Measurements from ENCODE around the gene DCUN1D5.

The DCUN1D5 gene

DNA sequence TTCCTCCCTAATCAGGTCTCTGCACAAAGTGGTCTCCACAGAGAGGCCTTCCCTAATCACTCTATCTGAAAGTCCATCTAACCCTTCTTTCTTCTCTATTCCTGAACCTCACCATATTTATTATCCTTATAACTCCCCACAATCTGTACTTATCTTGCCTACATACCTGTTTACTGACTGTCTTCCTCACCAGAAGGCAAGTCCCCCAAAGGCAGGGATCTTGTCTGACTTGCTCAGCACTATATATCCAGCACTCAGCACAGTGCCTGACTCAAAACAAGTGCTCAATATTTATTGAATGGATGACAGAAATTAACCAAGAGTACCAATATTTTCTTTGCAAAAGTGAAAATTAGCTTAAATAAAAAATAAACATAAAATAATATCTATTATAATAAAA lies 5.5 kb downstream of the DCUN1D5 start:
- DNase-seq (ENCODE audit: extremely low read depth, insufficient read length): no peak
- peaks cover 1% of the 10 kb centered on the region for H3K36me3 ChIP-seq (ENCODE audit: control insufficient read depth, insufficient read depth, low read length)
- H3K27me3 ChIP-seq (replicated peaks; ENCODE audit: control insufficient read depth, insufficient read depth, low read length): no peaks in the 10 kb centered on the region
- H3K4me3 ChIP-seq (replicated peaks; ENCODE audit: low read depth, low read length): no peak overlapping the region
- no peak for TF ChIP-seq CTCF (IDR thresholded peaks at IDR 0.05; ENCODE audit: insufficient read depth, low read length, poor library complexity, severe bottlenecking)

GRCh38 chr11:103085758-103086365 lies 6.1 kb downstream of the DCUN1D5 start:
- no peak for DNase-seq (ENCODE audit: extremely low read depth, insufficient read length)
- Histone ChIP-seq H3K36me3 (ENCODE audit: control insufficient read depth, insufficient read depth, low read length) (peaks cover 1% of the 10 kb centered on the region), H3K27me3 (replicated peaks; ENCODE audit: control insufficient read depth, insufficient read depth, low read length) (no peaks in the 10 kb centered on the region), H3K4me3 (replicated peaks; ENCODE audit: low read depth, low read length) (no peak overlapping the region)
- TF ChIP-seq CTCF (IDR thresholded peaks at IDR 0.05; ENCODE audit: insufficient read depth, low read length, poor library complexity, severe bottlenecking): no peak

DNA sequence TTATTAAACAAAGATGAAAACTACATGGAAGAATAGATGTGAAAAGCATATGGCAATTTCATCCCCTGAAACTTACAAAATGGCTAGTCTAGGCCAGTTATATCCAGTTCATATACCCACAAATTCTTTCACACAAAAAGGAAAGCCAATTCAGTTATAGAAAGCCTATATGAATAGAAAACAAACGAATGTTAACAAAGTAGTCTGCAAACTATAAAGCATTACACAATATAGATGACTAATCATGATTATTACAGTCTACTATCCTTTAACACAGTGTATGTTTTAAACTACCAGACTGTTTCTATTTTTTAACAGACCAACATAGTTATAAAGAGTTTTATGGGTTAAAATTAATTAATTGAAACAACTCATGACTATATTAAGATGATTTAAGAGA lies 12.1 kb downstream of the DCUN1D5 start:
- H3K36me3 ChIP-seq (ENCODE audit: control insufficient read depth, insufficient read depth, low read length): peaks cover 5% of the 10 kb centered on the region
- H3K4me3 ChIP-seq (replicated peaks; ENCODE audit: low read depth, low read length): no peak overlapping the region
- no peak for DNase-seq (ENCODE audit: extremely low read depth, insufficient read length)
- no peak for TF ChIP-seq CTCF (IDR thresholded peaks at IDR 0.05; ENCODE audit: insufficient read depth, low read length, poor library complexity, severe bottlenecking)
- H3K27me3 ChIP-seq (replicated peaks; ENCODE audit: control insufficient read depth, insufficient read depth, low read length): no peaks in the 10 kb centered on the region

DNA sequence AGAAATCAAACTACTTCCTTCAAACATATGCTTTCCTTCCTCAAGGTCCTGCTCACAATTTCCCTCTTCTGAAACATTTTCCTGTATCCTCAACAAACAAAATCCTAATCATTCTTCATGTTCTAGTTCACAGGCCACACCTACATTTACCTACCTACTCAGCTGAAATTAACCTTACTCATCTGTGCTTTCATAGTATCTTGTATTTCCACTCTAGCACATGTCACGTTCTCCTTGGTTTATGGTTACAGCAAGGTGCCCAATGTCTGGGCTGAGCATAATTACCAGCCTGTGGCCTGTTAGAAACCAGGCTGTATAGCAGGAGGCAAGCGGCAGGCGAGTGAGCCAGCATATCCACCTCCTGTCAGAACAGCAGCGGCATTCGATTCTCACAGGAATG lies 13.2 kb downstream of the DCUN1D5 start:
- no peaks in the 10 kb centered on the region for H3K27me3 ChIP-seq (replicated peaks; ENCODE audit: control insufficient read depth, insufficient read depth, low read length)
- no peak for TF ChIP-seq CTCF (IDR thresholded peaks at IDR 0.05; ENCODE audit: insufficient read depth, low read length, poor library complexity, severe bottlenecking)
- DNase-seq (ENCODE audit: extremely low read depth, insufficient read length): no peak
- H3K4me3 ChIP-seq (replicated peaks; ENCODE audit: low read depth, low read length): no peak overlapping the region
- peaks cover 5% of the 10 kb centered on the region for H3K36me3 ChIP-seq (ENCODE audit: control insufficient read depth, insufficient read depth, low read length)

DNA sequence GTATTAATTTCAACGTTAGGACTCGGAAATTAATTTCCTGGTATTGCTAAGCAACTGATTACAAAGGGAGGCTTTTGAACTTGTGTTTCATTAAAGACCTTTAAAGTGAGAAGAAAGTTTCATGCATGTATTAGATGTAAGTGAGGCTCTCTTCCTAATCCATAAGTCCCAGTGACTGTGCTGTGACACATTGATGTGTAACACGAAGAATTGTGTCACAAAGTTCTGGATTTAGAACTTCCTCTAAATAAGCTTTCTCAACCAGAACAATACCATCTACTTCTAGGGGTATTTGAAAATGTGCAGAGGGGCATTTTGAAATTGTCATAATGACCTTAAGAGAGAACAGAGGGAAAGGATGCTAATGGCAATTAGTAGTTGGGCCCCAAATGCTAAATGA lies 14.4 kb downstream of the DCUN1D5 start:
- peaks cover 5% of the 10 kb centered on the region for H3K36me3 ChIP-seq (ENCODE audit: control insufficient read depth, insufficient read depth, low read length)
- TF ChIP-seq CTCF (IDR thresholded peaks at IDR 0.05; ENCODE audit: insufficient read depth, low read length, poor library complexity, severe bottlenecking): no peak
- DNase-seq (ENCODE audit: extremely low read depth, insufficient read length): no peak
- H3K4me3 ChIP-seq (replicated peaks; ENCODE audit: low read depth, low read length): no peak overlapping the region
- no peaks in the 10 kb centered on the region for H3K27me3 ChIP-seq (replicated peaks; ENCODE audit: control insufficient read depth, insufficient read depth, low read length)

- Histone ChIP-seq H3K36me3 (ENCODE audit: control insufficient read depth, insufficient read depth, low read length) (peaks cover 5% of the 10 kb centered on the region), H3K27me3 (replicated peaks; ENCODE audit: control insufficient read depth, insufficient read depth, low read length) (no peaks in the 10 kb centered on the region), H3K4me3 (replicated peaks; ENCODE audit: low read depth, low read length) (no peak overlapping the region)
- TF ChIP-seq CTCF (IDR thresholded peaks at IDR 0.05; ENCODE audit: insufficient read depth, low read length, poor library complexity, severe bottlenecking): no peak
- DNase-seq (ENCODE audit: extremely low read depth, insufficient read length): no peak
These were observed 15.6 kb downstream of the DCUN1D5 start for GRCh38 chr11:103076361-103076760.
